ENCODE measurements around the gene UBR1.

UBR1 gene

GRCh38 chr15:43125100-43125661, 19.3 kb upstream of the UBR1 start:
- Histone ChIP-seq H3K27me3 (ENCODE audit: insufficient read depth, poor library complexity, severe bottlenecking) (no peaks in the 10 kb centered on the region), H3K4me3 (replicated peaks; ENCODE audit: insufficient read depth, low read length) (no peak overlapping the region), H3K27ac (replicated peaks) (no peak overlapping the region)
- TF ChIP-seq CTCF (IDR thresholded peaks at IDR 0.05; ENCODE audit: insufficient read depth, low read length) (no peak), SPI1 (IDR thresholded peaks at IDR 0.05; ENCODE audit: borderline replicate concordance, low read depth) (no peak), GABPA (IDR thresholded peaks at IDR 0.05; ENCODE audit: low read depth) (no peak), POLR2AphosphoS5 (IDR thresholded peaks at IDR 0.05; ENCODE audit: low read depth) (no peak), REST (IDR thresholded peaks at IDR 0.05; ENCODE audit: insufficient replicate concordance, low read depth) (no peak)
- no peak for DNase-seq (ENCODE audit: low read depth in 1 of 2, low spot score in 1 of 2)

- DNase-seq (ENCODE audit: low read depth in 1 of 2, low spot score in 1 of 2) = no peak
- Histone ChIP-seq H3K27me3 (ENCODE audit: insufficient read depth, poor library complexity, severe bottlenecking) (no peaks in the 10 kb centered on the region), H3K27ac (replicated peaks) (no peak overlapping the region), H3K4me3 (replicated peaks; ENCODE audit: insufficient read depth, low read length) (no peak overlapping the region)
- TF ChIP-seq SPI1 (IDR thresholded peaks at IDR 0.05; ENCODE audit: borderline replicate concordance, low read depth) (no peak), POLR2AphosphoS5 (IDR thresholded peaks at IDR 0.05; ENCODE audit: low read depth) (no peak), CTCF (IDR thresholded peaks at IDR 0.05; ENCODE audit: insufficient read depth, low read length) (no peak), GABPA (IDR thresholded peaks at IDR 0.05; ENCODE audit: low read depth) (no peak), REST (IDR thresholded peaks at IDR 0.05; ENCODE audit: insufficient replicate concordance, low read depth) (no peak)
These were observed 16.0 kb upstream of the UBR1 start for GRCh38 chr15:43121863-43122262.

- TF ChIP-seq SPI1 (IDR thresholded peaks at IDR 0.05; ENCODE audit: borderline replicate concordance, low read depth) (no peak), GABPA (IDR thresholded peaks at IDR 0.05; ENCODE audit: low read depth) (no peak), REST (IDR thresholded peaks at IDR 0.05; ENCODE audit: insufficient replicate concordance, low read depth) (no peak), POLR2AphosphoS5 (IDR thresholded peaks at IDR 0.05; ENCODE audit: low read depth) (no peak), CTCF (IDR thresholded peaks at IDR 0.05; ENCODE audit: insufficient read depth, low read length) (no peak)
- Histone ChIP-seq H3K27me3 (ENCODE audit: insufficient read depth, poor library complexity, severe bottlenecking) (no peaks in the 10 kb centered on the region), H3K4me3 (replicated peaks; ENCODE audit: insufficient read depth, low read length) (no peak overlapping the region), H3K27ac (replicated peaks) (no peak overlapping the region)
- no peak for DNase-seq (ENCODE audit: low read depth in 1 of 2, low spot score in 1 of 2)
These were observed 13.0 kb upstream of the UBR1 start for GRCh38 chr15:43118829-43119228.
